Measurements from ENCODE around the gene SOD2.
"Not testable (repeated sequence)": the region's sequence is repeated elsewhere in the genome, so short reads cannot be mapped to it uniquely, and the experiment has no call there.

The SOD2 gene

GRCh38 chr6:159693128-159693893, at the start of gene SOD2:
SOD2 (minus strand) TSS chr6:159693241; CDS start chr6:159693167, 74 bp downstream.
- peak within 1 kb of the TSS; percentile 77 for H3K4me3 ChIP-seq (ENCODE audit: low read depth, low read length)
- TF ChIP-seq CTCF (IDR thresholded peaks at IDR 0.05; ENCODE audit: insufficient read depth, low read depth, low read length, missing control alignments) = no peak
- DNase-seq (ENCODE audit: low read depth) = peak; percentile 90

DNA sequence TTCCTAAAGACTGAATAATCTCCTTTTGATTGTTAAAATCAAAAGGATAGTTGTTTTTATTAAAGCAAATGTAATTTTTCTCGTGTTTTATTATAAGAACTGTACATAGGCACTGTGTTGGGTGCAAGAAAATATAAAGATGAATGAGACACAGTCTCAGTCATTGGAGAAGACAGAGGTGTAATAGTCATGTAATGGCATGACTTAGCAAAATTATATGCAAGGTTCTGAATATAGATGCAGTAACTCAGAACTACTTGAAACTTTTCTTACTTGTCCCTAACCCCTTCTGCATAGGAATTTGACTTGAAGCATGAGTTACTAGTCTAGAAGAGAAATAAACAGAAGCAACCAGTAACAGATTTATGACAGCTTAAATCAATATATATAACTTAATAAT, 49.1 kb upstream of the SOD2 start:
- DNase-seq (ENCODE audit: low read depth) = no peak
- H3K4me3 ChIP-seq (ENCODE audit: low read depth, low read length) = no peak overlapping the region
- no peak for TF ChIP-seq CTCF (IDR thresholded peaks at IDR 0.05; ENCODE audit: insufficient read depth, low read depth, low read length, missing control alignments)

DNA sequence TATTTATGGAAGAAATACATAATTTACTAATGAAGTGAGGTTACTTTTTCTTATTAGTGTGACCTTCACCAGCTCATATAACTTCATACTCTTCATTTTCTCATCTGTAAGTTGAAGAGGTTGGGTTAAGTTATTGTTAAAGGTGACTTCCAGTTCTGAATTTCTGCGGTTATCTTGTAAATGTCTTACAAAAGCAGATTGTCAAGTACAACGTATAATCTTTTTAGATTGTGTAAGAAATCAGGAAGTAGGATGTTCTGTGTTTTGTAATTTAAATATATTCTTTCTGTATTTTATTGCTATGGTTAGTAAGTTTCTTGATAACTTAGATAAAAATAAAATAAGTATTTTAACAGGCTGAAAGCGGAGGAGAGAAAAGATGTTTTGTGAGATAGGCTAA, 46.3 kb upstream of the SOD2 start:
- no peak for DNase-seq (ENCODE audit: low read depth)
- H3K4me3 ChIP-seq (ENCODE audit: low read depth, low read length) = no peak overlapping the region
- no peak for TF ChIP-seq CTCF (IDR thresholded peaks at IDR 0.05; ENCODE audit: insufficient read depth, low read depth, low read length, missing control alignments)

DNA sequence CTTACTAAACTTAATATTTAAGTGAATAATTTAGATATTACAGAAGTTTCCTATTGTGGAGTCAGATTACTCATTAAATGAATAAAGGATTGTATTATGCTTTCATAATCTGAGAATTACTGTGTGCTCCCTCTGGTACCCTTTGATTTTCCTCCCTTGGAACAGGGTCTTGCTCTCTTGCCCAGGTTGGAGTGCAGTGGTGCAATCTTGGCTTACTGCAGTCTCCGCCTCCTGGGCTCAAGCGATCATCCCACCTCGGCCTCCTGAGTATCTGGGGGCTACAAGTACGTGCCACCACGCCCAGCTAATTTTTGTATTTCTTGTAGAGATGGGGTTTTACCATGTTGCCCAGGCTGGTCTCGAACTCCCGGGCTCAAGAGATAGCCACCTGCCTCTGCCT, 43.9 kb upstream of the SOD2 start:
- TF ChIP-seq CTCF (IDR thresholded peaks at IDR 0.05; ENCODE audit: insufficient read depth, low read depth, low read length, missing control alignments) = no peak
- DNase-seq (ENCODE audit: low read depth) = no peak

GRCh38 chr6:159733395-159733794, 40.4 kb upstream of the SOD2 start:
- DNase-seq (ENCODE audit: low read depth); H3K4me3 ChIP-seq (ENCODE audit: low read depth, low read length): not testable (repeated sequence)

More for the DNA sequence above, 43.9 kb upstream of the SOD2 start:
- no peak overlapping the region for H3K4me3 ChIP-seq (ENCODE audit: low read depth, low read length)

- DNase-seq (ENCODE audit: low read depth); H3K4me3 ChIP-seq (ENCODE audit: low read depth, low read length): not testable (repeated sequence)
Observed at GRCh38 chr6:159732550-159732949, 39.5 kb upstream of the SOD2 start.

- peak; percentile 38 for DNase-seq (ENCODE audit: low read depth)
- H3K4me3 ChIP-seq (ENCODE audit: low read depth, low read length) = peak overlapping the region; percentile 97
- no peak for TF ChIP-seq CTCF (IDR thresholded peaks at IDR 0.05; ENCODE audit: insufficient read depth, low read depth, low read length, missing control alignments)
Observed at GRCh38 chr6:159730332-159730676, 37.3 kb upstream of the SOD2 start.

DNA sequence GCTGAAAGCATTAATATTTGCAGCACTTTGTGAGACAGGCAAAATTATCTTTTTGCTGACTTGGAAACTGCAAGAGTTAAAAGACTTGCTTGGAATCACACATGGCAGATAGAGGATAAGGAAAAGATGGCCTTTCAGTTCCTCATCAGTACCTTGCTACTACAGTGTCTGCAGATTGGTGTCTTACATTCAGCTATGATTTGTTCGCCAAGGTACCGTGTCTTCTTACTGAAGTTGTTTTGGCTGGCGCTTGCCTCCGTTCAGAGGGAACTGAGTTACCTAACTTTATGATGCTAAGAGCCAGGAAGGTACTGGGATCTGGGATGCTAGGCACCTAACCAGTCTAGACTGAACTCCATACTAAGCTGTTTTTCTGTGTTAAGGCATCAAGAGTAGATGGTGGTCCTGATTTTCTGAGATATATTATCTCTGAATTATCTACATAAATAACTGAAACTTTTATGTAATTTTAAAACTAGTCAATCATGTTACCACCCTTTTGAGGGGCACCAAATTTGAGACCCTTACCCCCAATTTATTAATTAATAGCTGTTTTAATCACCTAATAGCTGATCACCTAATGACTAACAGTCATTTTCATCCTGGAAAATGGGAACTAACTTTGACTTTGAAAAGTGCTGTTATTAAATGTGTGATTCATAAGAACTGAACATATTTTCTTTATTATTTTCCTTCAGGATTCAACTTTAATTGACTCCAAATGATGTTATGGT, 36.7 kb upstream of the SOD2 start:
- DNase-seq (ENCODE audit: low read depth) = peak; percentile 59
- H3K4me3 ChIP-seq (ENCODE audit: low read depth, low read length) = peak overlapping the region; percentile 97
- TF ChIP-seq CTCF (IDR thresholded peaks at IDR 0.05; ENCODE audit: insufficient read depth, low read depth, low read length, missing control alignments) = no peak

Measured in GM12865 (cell line).